Measurements from ENCODE around the gene FOXO3.
"Not testable (repeated sequence)": the region's sequence is repeated elsewhere in the genome, so short reads cannot be mapped to it uniquely, and the experiment has no call there.

FOXO3 gene

DNA sequence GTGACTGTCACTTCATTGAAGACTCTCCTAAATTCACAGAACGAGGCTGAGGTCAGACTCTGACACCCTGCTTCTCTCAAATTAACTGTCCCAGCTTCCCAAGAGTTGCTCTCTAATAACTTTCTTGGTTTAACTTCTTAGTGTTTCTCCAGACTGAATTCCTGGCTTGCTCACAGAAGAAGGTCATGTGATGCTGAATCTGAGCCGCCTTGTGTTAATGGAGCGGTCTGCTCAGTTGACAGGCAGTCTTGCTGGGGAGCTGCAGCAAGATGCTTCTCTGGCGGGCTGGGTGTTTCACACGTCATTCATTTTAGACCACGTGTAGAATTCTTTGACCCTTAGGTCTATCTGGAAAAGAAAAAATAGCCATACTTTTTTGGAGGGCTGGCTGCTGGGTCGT is 107.3 kb downstream of the FOXO3 start:
- H3K27ac ChIP-seq (ENCODE audit: low read depth, low read length): no peak overlapping the region

DNA sequence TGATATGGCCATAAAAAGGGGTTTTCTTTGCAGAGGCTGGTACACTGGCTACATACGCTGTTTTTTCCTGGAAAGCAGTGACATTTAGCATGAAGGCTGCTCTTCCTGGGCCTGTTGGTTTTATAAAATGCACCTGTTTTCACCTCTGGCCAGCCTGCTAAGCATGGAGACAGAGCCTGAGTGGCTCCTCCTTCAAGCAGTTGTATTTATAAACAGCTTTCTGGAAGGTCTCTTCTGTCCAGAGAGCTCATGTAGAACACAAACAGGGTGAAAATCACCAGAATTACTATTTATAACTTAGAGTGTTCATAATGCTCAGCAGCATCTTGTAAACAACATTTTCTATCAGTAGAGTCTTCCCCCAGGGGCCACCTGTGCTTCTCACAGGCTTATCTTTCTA is 109.0 kb downstream of the FOXO3 start:
- Histone ChIP-seq H3K4me1 (ENCODE audit: control insufficient read depth, insufficient read depth, low read length) (peaks cover 26% of the 10 kb centered on the region), H3K4me3 (ENCODE audit: low read length) (no peak overlapping the region), H3K27ac (ENCODE audit: low read depth, low read length) (no peak overlapping the region), H3K27me3 (ENCODE audit: control insufficient read depth, insufficient read depth, low read length) (no peaks in the 10 kb centered on the region), H3K9ac (ENCODE audit: low read length) (no peak overlapping the region), H3K36me3 (ENCODE audit: control insufficient read depth, insufficient read depth, low read length) (peaks cover 4% of the 10 kb centered on the region)

More for the DNA sequence above, 107.3 kb downstream of the FOXO3 start:
- peaks cover 26% of the 10 kb centered on the region for H3K4me1 ChIP-seq (ENCODE audit: control insufficient read depth, insufficient read depth, low read length)
- no peaks in the 10 kb centered on the region for H3K27me3 ChIP-seq (ENCODE audit: control insufficient read depth, insufficient read depth, low read length)
- no peak overlapping the region for H3K9ac ChIP-seq (ENCODE audit: low read length)
- H3K36me3 ChIP-seq (ENCODE audit: control insufficient read depth, insufficient read depth, low read length): peaks cover 7% of the 10 kb centered on the region
- no peak overlapping the region for H3K4me3 ChIP-seq (ENCODE audit: low read length)

DNA sequence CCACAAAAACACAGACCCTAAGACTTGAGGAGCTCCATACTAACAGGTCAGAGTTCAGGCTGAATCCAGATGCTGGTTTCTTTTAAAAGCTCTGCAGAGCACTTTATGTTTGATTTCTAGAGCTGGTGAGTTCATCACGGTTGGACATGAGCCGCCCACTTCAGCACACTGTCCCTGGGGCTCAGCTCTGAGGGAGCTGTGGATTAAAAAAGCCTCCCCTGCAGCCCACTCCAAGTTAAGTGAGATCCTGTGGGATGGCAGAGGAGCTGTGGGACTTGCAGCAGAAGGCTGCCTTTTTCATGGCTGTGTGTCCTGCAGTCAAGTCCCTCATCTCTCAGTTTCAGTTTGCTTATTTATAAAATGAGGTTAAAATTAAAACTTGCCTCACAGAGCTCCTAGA is 110.5 kb downstream of the FOXO3 start:
- H3K4me3 ChIP-seq (ENCODE audit: low read length): no peak overlapping the region
- H3K9ac ChIP-seq (ENCODE audit: low read length): no peak overlapping the region
- H3K36me3 ChIP-seq (ENCODE audit: control insufficient read depth, insufficient read depth, low read length): peaks cover 4% of the 10 kb centered on the region
- H3K4me1 ChIP-seq (ENCODE audit: control insufficient read depth, insufficient read depth, low read length): peaks cover 35% of the 10 kb centered on the region
- H3K27ac ChIP-seq (ENCODE audit: low read depth, low read length): no peak overlapping the region
- no peaks in the 10 kb centered on the region for H3K27me3 ChIP-seq (ENCODE audit: control insufficient read depth, insufficient read depth, low read length)

GRCh38 chr6:108671790-108672189 is 111.1 kb downstream of the FOXO3 start:
- no peaks in the 10 kb centered on the region for H3K27me3 ChIP-seq (ENCODE audit: control insufficient read depth, insufficient read depth, low read length)
- no peak overlapping the region for H3K9ac ChIP-seq (ENCODE audit: low read length)
- H3K4me3 ChIP-seq (ENCODE audit: low read length): no peak overlapping the region
- peaks cover 33% of the 10 kb centered on the region for H3K4me1 ChIP-seq (ENCODE audit: control insufficient read depth, insufficient read depth, low read length)
- H3K27ac ChIP-seq (ENCODE audit: low read depth, low read length): no peak overlapping the region
- H3K36me3 ChIP-seq (ENCODE audit: control insufficient read depth, insufficient read depth, low read length): peaks cover 4% of the 10 kb centered on the region

DNA sequence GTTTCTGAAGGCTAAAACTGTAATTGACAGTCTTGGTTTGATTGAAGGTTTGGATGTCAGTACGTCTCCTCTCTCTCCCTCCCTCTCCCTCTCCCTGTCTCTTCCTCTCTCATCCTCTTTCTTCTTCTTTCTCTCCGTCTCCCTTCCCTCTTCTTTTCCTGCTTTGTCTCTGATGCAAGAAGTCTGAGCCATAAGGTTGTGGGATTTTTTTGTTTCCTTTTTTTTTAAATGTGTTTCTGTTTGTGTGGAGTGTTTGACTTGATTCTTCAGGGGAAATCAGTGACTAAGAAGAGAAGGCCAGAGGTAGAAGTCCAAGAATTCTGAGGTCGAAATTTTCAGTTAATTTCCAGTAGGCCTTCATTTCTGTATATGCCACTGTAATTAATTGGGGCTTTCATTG is 111.9 kb downstream of the FOXO3 start:
- no peak overlapping the region for H3K4me3 ChIP-seq (ENCODE audit: low read length)
- peaks cover 4% of the 10 kb centered on the region for H3K36me3 ChIP-seq (ENCODE audit: control insufficient read depth, insufficient read depth, low read length)
- no peaks in the 10 kb centered on the region for H3K27me3 ChIP-seq (ENCODE audit: control insufficient read depth, insufficient read depth, low read length)
- no peak overlapping the region for H3K27ac ChIP-seq (ENCODE audit: low read depth, low read length)
- no peak overlapping the region for H3K9ac ChIP-seq (ENCODE audit: low read length)
- peaks cover 30% of the 10 kb centered on the region for H3K4me1 ChIP-seq (ENCODE audit: control insufficient read depth, insufficient read depth, low read length)

DNA sequence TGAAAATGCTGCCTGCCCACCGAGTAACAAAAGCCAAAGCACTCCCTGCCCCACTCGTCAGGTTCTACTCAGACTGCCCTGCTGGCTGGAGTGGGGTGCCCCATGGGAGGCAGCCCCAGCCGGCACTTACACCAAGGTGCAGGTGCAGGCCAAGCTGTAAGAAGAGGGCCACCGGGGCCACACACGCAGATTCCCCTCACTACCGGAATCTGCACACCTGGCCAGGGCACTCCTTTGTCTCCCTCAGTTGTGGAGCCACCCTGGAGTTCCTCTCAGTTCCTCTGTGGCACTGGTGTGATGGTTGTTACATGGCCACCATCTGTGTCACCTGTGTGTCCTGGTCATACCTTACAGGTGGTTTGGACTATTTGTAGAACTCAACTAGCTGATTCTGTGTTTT is 112.4 kb downstream of the FOXO3 start:
- Histone ChIP-seq H3K36me3 (ENCODE audit: control insufficient read depth, insufficient read depth, low read length) (peaks cover 2% of the 10 kb centered on the region), H3K27me3 (ENCODE audit: control insufficient read depth, insufficient read depth, low read length) (no peaks in the 10 kb centered on the region), H3K4me3 (ENCODE audit: low read length) (no peak overlapping the region), H3K27ac (ENCODE audit: low read depth, low read length) (no peak overlapping the region), H3K4me1 (ENCODE audit: control insufficient read depth, insufficient read depth, low read length) (peaks cover 26% of the 10 kb centered on the region), H3K9ac (ENCODE audit: low read length) (no peak overlapping the region)

DNA sequence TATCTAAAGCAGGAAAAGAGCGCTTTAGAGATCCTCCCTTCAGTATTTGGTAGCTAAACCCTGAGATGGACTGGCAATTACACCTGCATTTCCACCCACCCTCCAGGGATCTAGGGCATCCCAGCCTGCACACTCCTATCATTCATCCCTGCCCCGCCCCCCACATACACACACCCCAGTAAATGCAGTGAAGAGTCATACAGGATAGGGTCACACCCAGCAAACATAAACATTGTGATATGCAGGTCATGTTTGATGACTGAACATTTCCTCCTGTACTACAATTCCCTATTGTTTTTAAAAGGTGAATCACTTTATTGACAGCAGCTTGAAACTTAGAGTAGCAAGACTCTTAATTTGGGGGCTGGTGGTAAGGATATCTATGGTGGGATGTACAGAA is 112.9 kb downstream of the FOXO3 start:
- Histone ChIP-seq H3K27ac (ENCODE audit: low read depth, low read length) (no peak overlapping the region), H3K27me3 (ENCODE audit: control insufficient read depth, insufficient read depth, low read length) (no peaks in the 10 kb centered on the region), H3K36me3 (ENCODE audit: control insufficient read depth, insufficient read depth, low read length) (no peaks in the 10 kb centered on the region), H3K4me1 (ENCODE audit: control insufficient read depth, insufficient read depth, low read length) (peaks cover 23% of the 10 kb centered on the region), H3K9ac (ENCODE audit: low read length) (no peak overlapping the region), H3K4me3 (ENCODE audit: low read length) (no peak overlapping the region)

- no peak overlapping the region for H3K4me3 ChIP-seq (ENCODE audit: low read length)
- H3K9ac ChIP-seq (ENCODE audit: low read length): no peak overlapping the region
- H3K27ac ChIP-seq (ENCODE audit: low read depth, low read length): no peak overlapping the region
- H3K36me3 ChIP-seq (ENCODE audit: control insufficient read depth, insufficient read depth, low read length): no peaks in the 10 kb centered on the region
- H3K4me1 ChIP-seq (ENCODE audit: control insufficient read depth, insufficient read depth, low read length): peaks cover 18% of the 10 kb centered on the region
- no peaks in the 10 kb centered on the region for H3K27me3 ChIP-seq (ENCODE audit: control insufficient read depth, insufficient read depth, low read length)
Observed at GRCh38 chr6:108675226-108676200, 114.8 kb downstream of the FOXO3 start.

DNA sequence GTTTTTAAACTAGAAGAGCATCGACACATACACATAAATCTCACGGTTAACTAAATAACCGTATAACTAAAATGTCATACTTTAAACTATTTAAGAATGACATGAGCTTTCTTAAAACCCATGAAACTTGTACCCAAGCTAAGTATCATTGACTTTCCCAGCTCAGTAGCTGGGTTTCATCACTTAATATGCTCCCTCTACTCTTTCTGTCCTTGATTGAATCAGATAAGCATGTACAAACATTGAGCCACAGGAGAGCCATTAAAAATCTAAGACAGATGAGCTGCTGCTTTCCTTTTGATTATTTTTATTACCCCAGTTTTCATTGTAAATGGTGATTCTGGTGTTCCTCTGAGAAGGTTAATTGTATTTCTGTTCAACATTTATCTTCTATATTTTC is 115.8 kb downstream of the FOXO3 start:
- no peak overlapping the region for H3K27ac ChIP-seq (ENCODE audit: low read depth, low read length)
- no peak overlapping the region for H3K9ac ChIP-seq (ENCODE audit: low read length)
- no peaks in the 10 kb centered on the region for H3K36me3 ChIP-seq (ENCODE audit: control insufficient read depth, insufficient read depth, low read length)
- no peak overlapping the region for H3K4me3 ChIP-seq (ENCODE audit: low read length)
- H3K4me1 ChIP-seq (ENCODE audit: control insufficient read depth, insufficient read depth, low read length): peaks cover 8% of the 10 kb centered on the region
- H3K27me3 ChIP-seq (ENCODE audit: control insufficient read depth, insufficient read depth, low read length): no peaks in the 10 kb centered on the region

- Histone ChIP-seq H3K27ac (ENCODE audit: low read depth, low read length) (no peak overlapping the region), H3K9ac (ENCODE audit: low read length) (no peak overlapping the region), H3K36me3 (ENCODE audit: control insufficient read depth, insufficient read depth, low read length) (no peaks in the 10 kb centered on the region), H3K4me3 (ENCODE audit: low read length) (no peak overlapping the region), H3K27me3 (ENCODE audit: control insufficient read depth, insufficient read depth, low read length) (no peaks in the 10 kb centered on the region), H3K4me1 (ENCODE audit: control insufficient read depth, insufficient read depth, low read length) (peaks cover 8% of the 10 kb centered on the region)
Observed at GRCh38 chr6:108677357-108677756, 116.6 kb downstream of the FOXO3 start.

DNA sequence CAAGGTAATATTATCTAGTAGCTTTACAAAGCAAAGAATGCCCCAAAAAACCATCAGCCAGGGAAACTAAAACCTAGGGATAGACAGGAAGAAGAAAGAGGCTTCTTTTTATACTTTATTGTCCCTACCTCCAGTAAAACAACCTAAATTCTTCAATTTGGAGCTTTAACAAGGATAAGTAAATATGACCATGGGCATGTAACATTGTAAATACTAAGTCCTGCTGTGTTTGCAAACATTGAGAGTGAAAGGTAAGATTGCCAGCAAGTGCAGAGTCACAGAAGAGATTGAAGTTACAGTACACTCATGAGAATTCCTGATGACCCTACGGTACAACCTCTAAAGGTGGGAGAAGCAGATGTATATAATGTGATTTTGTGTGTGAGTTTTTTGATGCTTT is 117.2 kb downstream of the FOXO3 start:
- Histone ChIP-seq H3K4me3 (ENCODE audit: low read length) (no peak overlapping the region), H3K36me3 (ENCODE audit: control insufficient read depth, insufficient read depth, low read length) (no peaks in the 10 kb centered on the region), H3K27me3 (ENCODE audit: control insufficient read depth, insufficient read depth, low read length) (no peaks in the 10 kb centered on the region), H3K9ac (ENCODE audit: low read length) (no peak overlapping the region), H3K27ac (ENCODE audit: low read depth, low read length) (no peak overlapping the region), H3K4me1 (ENCODE audit: control insufficient read depth, insufficient read depth, low read length) (peaks cover 8% of the 10 kb centered on the region)

- H3K27ac ChIP-seq (ENCODE audit: low read depth, low read length); H3K36me3 ChIP-seq (ENCODE audit: control insufficient read depth, insufficient read depth, low read length); H3K27me3 ChIP-seq (ENCODE audit: control insufficient read depth, insufficient read depth, low read length); H3K9ac ChIP-seq (ENCODE audit: low read length); H3K4me3 ChIP-seq (ENCODE audit: low read length); H3K4me1 ChIP-seq (ENCODE audit: control insufficient read depth, insufficient read depth, low read length): not testable (repeated sequence)
Observed at GRCh38 chr6:108680314-108680713, 119.6 kb downstream of the FOXO3 start.

- H3K27me3 ChIP-seq (ENCODE audit: control insufficient read depth, insufficient read depth, low read length); H3K9ac ChIP-seq (ENCODE audit: low read length); H3K4me3 ChIP-seq (ENCODE audit: low read length); H3K27ac ChIP-seq (ENCODE audit: low read depth, low read length); H3K36me3 ChIP-seq (ENCODE audit: control insufficient read depth, insufficient read depth, low read length); H3K4me1 ChIP-seq (ENCODE audit: control insufficient read depth, insufficient read depth, low read length): not testable (repeated sequence)
Observed at GRCh38 chr6:108681721-108682120, 121.0 kb downstream of the FOXO3 start.

Data from rectal smooth muscle tissue (tissue), 1 donor.